PC-3 (cell line): Measurements from ENCODE around the gene RSPH6A.

Source experiments
- CTCF ChIP-seq: fragments of 300-600 bp; sonication (generic); conservative IDR thresholded peaks from 2 replicates; pipeline ENCODE4 v1.5.1; 2017; ENCODE audit warnings: antibody characterized with exemption, low read depth, mild to moderate bottlenecking, low read length
- EZH2 ChIP-seq: fragments of 300-600 bp; sonication (generic); IDR thresholded peaks from one replicate; pipeline ENCODE4 v1.6.1; 2017; ENCODE audit warnings: antibody characterized with exemption, mild to moderate bottlenecking, low read length; ENCODE audit not compliant: unreplicated experiment
- EZH2phosphoT487 ChIP-seq: fragments of 300-600 bp; sonication (generic); IDR thresholded peaks from 2 replicates; pipeline ENCODE4 v1.6.1; 2018; ENCODE audit warnings: mild to moderate bottlenecking, antibody characterized with exemption, low read length, borderline replicate concordance

GRCh38 chr19:45753548-45753947, 61.6 kb downstream of the RSPH6A start:
- TF ChIP-seq CTCF (no peak), EZH2 (no peak), EZH2phosphoT487 (no peak)
